ENCODE measurements around the gene FDCSP. TPM values are rescaled to one million over a fixed set of nuclear protein-coding genes. Genes with fewer than 3 reads are reported as not detected.

FDCSP gene
- total and polyA plus RNA-seq, 2 of the 13 experiments (the other 11 are each of a cell fraction or from before 2014, with no cell fraction given): not detected

DNA sequence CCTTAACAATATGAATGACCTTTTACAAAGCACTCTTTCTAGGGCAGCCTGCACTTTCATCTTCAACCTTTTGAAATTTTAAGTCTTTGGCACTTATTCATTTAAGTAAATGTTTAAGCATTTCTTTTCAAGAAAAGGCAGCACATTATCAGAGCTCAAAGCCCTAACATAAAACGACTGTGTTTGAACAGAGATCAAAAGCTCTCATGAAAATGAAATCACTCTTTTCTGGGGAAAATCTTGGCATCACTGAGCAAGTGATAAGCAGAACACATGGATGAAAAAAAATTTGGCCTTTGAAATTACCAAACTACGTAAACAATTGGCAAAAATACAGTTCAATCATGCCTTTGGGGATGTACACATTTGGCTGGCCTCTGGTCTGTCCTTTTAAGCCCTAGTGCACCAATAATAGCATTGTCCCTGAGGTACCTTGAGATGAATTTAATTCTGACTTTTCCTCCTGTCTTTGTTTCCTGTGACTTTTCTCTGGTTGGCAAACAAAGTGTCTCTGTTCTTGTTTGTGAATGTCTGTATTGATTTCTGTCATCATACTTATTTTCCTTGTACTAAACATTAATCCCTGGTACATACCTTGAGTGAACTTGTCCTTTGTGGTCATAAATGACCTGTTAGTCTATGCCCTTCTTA is 43.3 kb upstream of the FDCSP start (continued):
- TF ChIP-seq, protein P1, sequence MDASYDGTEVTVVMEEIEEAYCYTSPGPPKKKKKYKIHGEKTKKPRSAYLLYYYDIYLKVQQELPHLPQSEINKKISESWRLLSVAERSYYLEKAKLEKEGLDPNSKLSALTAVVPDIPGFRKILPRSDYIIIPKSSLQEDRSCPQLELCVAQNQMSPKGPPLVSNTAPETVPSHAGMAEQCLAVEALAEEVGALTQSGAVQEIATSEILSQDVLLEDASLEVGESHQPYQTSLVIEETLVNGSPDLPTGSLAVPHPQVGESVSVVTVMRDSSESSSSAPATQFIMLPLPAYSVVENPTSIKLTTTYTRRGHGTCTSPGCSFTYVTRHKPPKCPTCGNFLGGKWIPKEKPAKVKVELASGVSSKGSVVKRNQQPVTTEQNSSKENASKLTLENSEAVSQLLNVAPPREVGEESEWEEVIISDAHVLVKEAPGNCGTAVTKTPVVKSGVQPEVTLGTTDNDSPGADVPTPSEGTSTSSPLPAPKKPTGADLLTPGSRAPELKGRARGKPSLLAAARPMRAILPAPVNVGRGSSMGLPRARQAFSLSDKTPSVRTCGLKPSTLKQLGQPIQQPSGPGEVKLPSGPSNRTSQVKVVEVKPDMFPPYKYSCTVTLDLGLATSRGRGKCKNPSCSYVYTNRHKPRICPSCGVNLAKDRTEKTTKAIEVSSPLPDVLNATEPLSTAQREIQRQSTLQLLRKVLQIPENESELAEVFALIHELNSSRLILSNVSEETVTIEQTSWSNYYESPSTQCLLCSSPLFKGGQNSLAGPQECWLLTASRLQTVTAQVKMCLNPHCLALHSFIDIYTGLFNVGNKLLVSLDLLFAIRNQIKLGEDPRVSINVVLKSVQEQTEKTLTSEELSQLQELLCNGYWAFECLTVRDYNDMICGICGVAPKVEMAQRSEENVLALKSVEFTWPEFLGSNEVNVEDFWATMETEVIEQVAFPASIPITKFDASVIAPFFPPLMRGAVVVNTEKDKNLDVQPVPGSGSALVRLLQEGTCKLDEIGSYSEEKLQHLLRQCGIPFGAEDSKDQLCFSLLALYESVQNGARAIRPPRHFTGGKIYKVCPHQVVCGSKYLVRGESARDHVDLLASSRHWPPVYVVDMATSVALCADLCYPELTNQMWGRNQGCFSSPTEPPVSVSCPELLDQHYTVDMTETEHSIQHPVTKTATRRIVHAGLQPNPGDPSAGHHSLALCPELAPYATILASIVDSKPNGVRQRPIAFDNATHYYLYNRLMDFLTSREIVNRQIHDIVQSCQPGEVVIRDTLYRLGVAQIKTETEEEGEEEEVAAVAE (CRISPR knock-in tag; IDR thresholded peaks at IDR 0.05; ENCODE audit: borderline replicate concordance): no peak
- TF ChIP-seq, protein P2, sequence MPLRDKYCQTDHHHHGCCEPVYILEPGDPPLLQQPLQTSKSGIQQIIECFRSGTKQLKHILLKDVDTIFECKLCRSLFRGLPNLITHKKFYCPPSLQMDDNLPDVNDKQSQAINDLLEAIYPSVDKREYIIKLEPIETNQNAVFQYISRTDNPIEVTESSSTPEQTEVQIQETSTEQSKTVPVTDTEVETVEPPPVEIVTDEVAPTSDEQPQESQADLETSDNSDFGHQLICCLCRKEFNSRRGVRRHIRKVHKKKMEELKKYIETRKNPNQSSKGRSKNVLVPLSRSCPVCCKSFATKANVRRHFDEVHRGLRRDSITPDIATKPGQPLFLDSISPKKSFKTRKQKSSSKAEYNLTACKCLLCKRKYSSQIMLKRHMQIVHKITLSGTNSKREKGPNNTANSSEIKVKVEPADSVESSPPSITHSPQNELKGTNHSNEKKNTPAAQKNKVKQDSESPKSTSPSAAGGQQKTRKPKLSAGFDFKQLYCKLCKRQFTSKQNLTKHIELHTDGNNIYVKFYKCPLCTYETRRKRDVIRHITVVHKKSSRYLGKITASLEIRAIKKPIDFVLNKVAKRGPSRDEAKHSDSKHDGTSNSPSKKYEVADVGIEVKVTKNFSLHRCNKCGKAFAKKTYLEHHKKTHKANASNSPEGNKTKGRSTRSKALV (CRISPR knock-in tag; IDR thresholded peaks at IDR 0.05): peak; percentile 49; the same call in 1 of the 2 replicates
- TF ChIP-seq, protein P3, sequence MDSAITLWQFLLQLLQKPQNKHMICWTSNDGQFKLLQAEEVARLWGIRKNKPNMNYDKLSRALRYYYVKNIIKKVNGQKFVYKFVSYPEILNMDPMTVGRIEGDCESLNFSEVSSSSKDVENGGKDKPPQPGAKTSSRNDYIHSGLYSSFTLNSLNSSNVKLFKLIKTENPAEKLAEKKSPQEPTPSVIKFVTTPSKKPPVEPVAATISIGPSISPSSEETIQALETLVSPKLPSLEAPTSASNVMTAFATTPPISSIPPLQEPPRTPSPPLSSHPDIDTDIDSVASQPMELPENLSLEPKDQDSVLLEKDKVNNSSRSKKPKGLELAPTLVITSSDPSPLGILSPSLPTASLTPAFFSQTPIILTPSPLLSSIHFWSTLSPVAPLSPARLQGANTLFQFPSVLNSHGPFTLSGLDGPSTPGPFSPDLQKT (CRISPR knock-in tag; IDR thresholded peaks at IDR 0.05; ENCODE audit: borderline replicate concordance): no peak
- TF ChIP-seq GATA4 (IDR thresholded peaks at IDR 0.05; ENCODE audit: borderline replicate concordance, low read depth) (peak; percentile 97), ZNF317 (CRISPR knock-in tag; IDR thresholded peaks at IDR 0.05) (no peak), FOXA1 (IDR thresholded peaks at IDR 0.05) (peak; percentile 83), FOXA1 (CRISPR knock-in tag; IDR thresholded peaks at IDR 0.05) (peak; percentile 86), JUNB (CRISPR knock-in tag; IDR thresholded peaks at IDR 0.05; ENCODE audit: borderline replicate concordance) (peak; percentile 77; the same call in 1 of the 2 replicates), FOXO4 (CRISPR knock-in tag; conservative IDR thresholded peaks at IDR 0.05) (no peak), ZNF350 (CRISPR knock-in tag; IDR thresholded peaks at IDR 0.05; ENCODE audit: borderline replicate concordance, low read depth) (no peak), ZNF670 (CRISPR knock-in tag; IDR thresholded peaks at IDR 0.05; ENCODE audit: borderline replicate concordance) (peak; percentile 17; the same call in 1 of the 2 replicates), ZFP90 (CRISPR knock-in tag; IDR thresholded peaks at IDR 0.05; ENCODE audit: borderline replicate concordance) (no peak), SIN3B (IDR thresholded peaks at IDR 0.05; ENCODE audit: low read length) (no peak), NFKB2 (CRISPR knock-in tag; IDR thresholded peaks at IDR 0.05; ENCODE audit: borderline replicate concordance) (no peak), FOSL2 (CRISPR knock-in tag; IDR thresholded peaks at IDR 0.05) (peak; percentile 70), YEATS4 (CRISPR knock-in tag; IDR thresholded peaks at IDR 0.05; ENCODE audit: borderline replicate concordance) (peak; percentile 50; the same call in 1 of the 2 replicates), ZNF256 (CRISPR knock-in tag; conservative IDR thresholded peaks at IDR 0.05) (no peak), XBP1 (CRISPR knock-in tag; IDR thresholded peaks at IDR 0.05) (no peak)
- TF ChIP-seq, protein P4, sequence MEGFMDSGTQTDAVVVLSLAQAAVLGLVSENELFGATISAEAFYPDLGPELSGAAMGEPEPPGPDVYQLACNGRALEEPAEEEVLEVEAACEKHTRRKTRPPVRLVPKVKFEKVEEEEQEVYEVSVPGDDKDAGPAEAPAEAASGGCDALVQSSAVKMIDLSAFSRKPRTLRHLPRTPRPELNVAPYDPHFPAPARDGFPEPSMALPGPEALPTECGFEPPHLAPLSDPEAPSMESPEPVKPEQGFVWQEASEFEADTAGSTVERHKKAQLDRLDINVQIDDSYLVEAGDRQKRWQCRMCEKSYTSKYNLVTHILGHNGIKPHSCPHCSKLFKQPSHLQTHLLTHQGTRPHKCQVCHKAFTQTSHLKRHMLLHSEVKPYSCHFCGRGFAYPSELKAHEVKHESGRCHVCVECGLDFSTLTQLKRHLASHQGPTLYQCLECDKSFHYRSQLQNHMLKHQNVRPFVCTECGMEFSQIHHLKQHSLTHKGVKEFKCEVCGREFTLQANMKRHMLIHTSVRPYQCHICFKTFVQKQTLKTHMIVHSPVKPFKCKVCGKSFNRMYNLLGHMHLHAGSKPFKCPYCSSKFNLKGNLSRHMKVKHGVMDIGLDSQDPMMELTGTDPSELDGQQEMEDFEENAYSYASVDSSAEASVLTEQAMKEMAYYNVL (CRISPR knock-in tag; IDR thresholded peaks at IDR 0.05; ENCODE audit: borderline replicate concordance): peak; percentile 96

All from HepG2 (cell line).